ENCODE results near the gene SNX21. TPM values are rescaled to one million over a fixed set of nuclear protein-coding genes. Genes with fewer than 3 reads are reported as not detected.

Gene SNX21
- total and polyA plus RNA-seq, 2 donors (not counting 1 experiment from before 2014, with no cell fraction given), result 2.2 to 2.4 TPM

DNA sequence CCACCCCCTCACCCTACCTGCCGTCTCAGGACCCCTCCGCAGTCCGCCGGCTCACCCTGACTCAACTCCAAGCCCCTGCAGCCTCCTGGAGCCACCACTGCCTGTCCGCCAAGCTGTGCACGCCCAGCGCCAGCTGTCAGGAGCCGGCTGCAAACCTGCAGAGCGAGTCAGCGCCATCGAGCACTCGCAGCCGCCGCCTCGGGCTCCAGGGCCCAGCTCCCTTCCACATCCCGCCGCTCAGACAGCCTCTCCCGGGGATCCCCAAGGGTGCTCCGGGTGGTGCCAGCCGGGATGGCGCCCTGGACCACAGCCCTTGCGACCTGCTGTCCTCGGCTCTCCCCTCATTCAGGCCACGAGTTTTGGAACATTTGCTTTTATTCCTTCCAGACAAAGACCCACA is 10.7 kb upstream of the SNX21 start:
- 15% methylated on average over 23 of the region's 24 CpGs for WGBS (ENCODE audit: insufficient coverage)
- H3K36me3 ChIP-seq (replicated peaks in 1 of 2; ENCODE audit: control extremely low read depth in 1 of 2, control insufficient read depth in 1 of 2, extremely low read depth in 1 of 2, insufficient read depth in 2 of 2, low read length in 1 of 2), result no peaks in the 10 kb centered on the region
- no peak for TF ChIP-seq EZH2 (IDR thresholded peaks at IDR 0.05; ENCODE audit: borderline replicate concordance, insufficient read depth, low read depth, low read length, poor library complexity, severe bottlenecking)
- TF ChIP-seq, protein P1, sequence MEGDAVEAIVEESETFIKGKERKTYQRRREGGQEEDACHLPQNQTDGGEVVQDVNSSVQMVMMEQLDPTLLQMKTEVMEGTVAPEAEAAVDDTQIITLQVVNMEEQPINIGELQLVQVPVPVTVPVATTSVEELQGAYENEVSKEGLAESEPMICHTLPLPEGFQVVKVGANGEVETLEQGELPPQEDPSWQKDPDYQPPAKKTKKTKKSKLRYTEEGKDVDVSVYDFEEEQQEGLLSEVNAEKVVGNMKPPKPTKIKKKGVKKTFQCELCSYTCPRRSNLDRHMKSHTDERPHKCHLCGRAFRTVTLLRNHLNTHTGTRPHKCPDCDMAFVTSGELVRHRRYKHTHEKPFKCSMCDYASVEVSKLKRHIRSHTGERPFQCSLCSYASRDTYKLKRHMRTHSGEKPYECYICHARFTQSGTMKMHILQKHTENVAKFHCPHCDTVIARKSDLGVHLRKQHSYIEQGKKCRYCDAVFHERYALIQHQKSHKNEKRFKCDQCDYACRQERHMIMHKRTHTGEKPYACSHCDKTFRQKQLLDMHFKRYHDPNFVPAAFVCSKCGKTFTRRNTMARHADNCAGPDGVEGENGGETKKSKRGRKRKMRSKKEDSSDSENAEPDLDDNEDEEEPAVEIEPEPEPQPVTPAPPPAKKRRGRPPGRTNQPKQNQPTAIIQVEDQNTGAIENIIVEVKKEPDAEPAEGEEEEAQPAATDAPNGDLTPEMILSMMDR (IDR thresholded peaks at IDR 0.05), result no peak
- ChIA-PET POLR2A (no interaction called here), CTCF (interaction anchor here (1.2 to 4.8 kb wide), 3 partner anchors 10 to 139 kb away, joined by 3 to 20 read pairs (median 5); no protein-coding TSS in a partner anchor)
- no peak overlapping the region for H3K27ac ChIP-seq (ENCODE audit: low read length in 2 of 2)
- Mint-ChIP-seq H3K27me3 (peaks cover 23% of the 10 kb centered on the region), H3K9me3 (ENCODE audit: insufficient read depth) (no peaks in the 10 kb centered on the region), H3K27ac (no peak overlapping the region), H3K4me3 (peak overlapping the region; percentile 34), H3K4me1 (peaks cover 21% of the 10 kb centered on the region)
- H4K20me1 ChIP-seq (ENCODE audit: control insufficient read depth, insufficient read depth, low read length, poor library complexity, severe bottlenecking), result no peaks in the 10 kb centered on the region
- peaks cover 0 to 21% (median 9%) of the 10 kb centered on the region in 4 experiments for H3K27me3 ChIP-seq (replicated peaks in 1 of 4; ENCODE audit: control extremely low read depth in 1 of 4, control insufficient read depth in 3 of 4, insufficient read depth in 4 of 4, low read length in 3 of 4)
- H2AFZ ChIP-seq (ENCODE audit: insufficient read depth, low read depth, low read length, poor library complexity, severe bottlenecking), result peak overlapping the region; percentile 46
- peaks cover 0 to 2% (median 0%) of the 10 kb centered on the region in 3 donors for H3K9me3 ChIP-seq (ENCODE audit: control extremely low read depth in 1 of 3, control insufficient read depth in 2 of 3, insufficient read depth in 1 of 3, low read length in 2 of 3)
- peaks cover 17 to 23% of the 10 kb centered on the region in 2 donors for H3K4me1 ChIP-seq (ENCODE audit: control insufficient read depth in 2 of 2, insufficient read depth in 2 of 2, low read length in 2 of 2)
- H3K79me2 ChIP-seq (ENCODE audit: control insufficient read depth, insufficient read depth, low read length), result no peaks in the 10 kb centered on the region
- DNase-seq, result peak; percentile 32
- no peak overlapping the region for H3K4me3 ChIP-seq (ENCODE audit: control extremely low read depth in 1 of 5, extremely low read depth in 1 of 5, insufficient read depth in 1 of 5, low read depth in 2 of 5, low read length in 4 of 5)
- no peak overlapping the region for H3K9ac ChIP-seq (ENCODE audit: low read length)
- H3K4me2 ChIP-seq (replicated peaks; ENCODE audit: low read depth, low read length, poor library complexity, severe bottlenecking), result peak overlapping the region; percentile 80
- intact Hi-C loops (cut with micrococcal nuclease), result no loop called here
- peak; percentile 20 for ATAC-seq (ENCODE audit: low read depth)
